GM21619 (cell line): ENCODE data around the gene C1orf167.

ENCODE experiments used
- ATAC-seq: cut with Tn5 transposase; IDR thresholded peaks from one replicate; pipeline ENCODE4 v1.9.1; 2021; ENCODE audit not compliant: unreplicated experiment

Gene C1orf167

DNA sequence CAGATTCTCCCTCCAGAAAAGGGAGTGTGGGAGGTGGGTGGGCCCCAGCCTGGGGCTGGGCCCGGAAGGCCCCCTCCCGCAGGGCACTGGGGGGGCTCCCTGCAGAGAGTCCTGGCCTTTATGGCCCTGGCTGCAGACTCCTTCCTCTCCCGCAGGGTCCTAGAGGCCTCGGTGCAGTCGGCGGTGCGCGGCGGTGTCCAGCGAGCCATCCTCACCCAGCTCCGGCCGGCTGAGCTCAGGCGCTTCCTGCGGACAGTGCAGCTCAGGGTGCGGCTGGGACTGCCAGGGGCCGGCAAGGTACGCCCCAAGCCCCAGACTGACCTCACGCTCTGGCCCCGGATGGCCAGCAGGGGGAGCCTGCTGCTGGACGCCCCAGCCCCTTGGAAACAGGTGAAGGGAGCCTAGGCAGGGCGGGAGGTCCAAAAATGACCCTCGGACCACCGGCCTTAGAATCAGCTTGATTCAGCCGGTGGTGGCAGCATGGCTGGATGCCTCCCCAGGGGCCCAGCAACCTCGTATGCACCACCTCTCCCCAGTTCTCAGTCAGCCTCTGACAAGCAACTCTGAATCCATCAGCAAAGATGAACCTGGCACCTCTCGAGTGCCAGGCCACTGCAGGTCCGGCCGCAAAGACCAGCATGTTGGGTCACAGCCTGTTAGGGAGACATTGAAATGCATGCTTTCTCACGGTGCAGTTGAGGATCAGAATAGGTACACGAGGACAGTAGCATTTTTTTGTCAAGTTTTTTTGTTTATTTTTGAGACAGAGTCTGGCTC, 23.2 kb downstream of the C1orf167 start:
- ATAC-seq: peak; percentile 65

DNA sequence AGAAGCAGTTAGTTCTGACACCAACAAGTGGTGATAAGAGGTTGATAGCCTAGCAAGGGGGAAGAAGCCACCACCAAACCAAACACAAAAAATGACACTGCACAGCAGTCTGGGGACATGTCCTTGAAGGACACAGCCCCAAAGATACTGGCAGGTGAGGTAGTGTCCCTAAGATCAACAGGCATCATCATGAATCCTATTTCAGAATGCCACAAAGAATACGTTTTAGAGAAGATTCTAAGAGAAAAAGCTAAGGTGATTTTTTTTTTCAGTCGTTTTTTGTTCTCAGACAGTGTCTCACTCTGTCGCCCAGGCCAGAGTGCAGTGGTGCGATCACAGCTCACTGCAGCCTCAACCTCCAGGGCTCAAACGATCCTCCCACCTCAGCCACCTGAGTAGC, 24.2 kb downstream of the C1orf167 start:
- no peak for ATAC-seq

GRCh38 chr1:11787251-11787803, 25.3 kb downstream of the C1orf167 start:
- no peak for ATAC-seq

DNA sequence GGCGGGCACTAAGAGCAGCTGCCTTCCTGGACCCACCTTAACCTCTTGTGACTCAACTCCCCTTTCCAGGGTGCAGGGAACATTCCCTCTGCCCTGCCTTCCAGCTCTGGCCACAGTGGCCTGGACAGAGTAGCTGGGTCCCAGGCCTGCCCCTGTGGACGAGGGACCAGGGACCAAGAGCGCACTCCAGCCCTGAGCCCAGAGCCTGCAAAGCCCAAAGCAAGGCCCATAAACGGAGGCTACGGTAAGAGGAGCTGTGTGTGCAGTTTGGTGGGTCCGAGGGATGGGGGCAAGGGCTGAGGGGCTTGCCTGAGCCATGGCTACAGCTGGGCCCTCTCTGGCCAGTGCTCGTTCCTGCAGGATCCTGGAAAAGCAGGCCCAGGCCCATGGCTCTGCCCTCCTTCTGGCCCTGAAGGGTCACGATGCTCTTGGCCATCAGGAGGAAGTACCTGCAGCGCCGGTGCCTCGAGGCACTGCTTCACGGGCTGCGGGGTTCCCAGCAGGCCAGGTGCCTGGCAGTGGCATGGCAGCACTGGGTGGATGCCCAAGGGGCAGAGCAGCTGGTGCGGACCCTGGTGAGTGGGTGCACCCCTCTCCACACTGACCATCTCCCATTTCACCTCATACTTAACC, 25.9 kb downstream of the C1orf167 start:
- ATAC-seq: no peak

DNA sequence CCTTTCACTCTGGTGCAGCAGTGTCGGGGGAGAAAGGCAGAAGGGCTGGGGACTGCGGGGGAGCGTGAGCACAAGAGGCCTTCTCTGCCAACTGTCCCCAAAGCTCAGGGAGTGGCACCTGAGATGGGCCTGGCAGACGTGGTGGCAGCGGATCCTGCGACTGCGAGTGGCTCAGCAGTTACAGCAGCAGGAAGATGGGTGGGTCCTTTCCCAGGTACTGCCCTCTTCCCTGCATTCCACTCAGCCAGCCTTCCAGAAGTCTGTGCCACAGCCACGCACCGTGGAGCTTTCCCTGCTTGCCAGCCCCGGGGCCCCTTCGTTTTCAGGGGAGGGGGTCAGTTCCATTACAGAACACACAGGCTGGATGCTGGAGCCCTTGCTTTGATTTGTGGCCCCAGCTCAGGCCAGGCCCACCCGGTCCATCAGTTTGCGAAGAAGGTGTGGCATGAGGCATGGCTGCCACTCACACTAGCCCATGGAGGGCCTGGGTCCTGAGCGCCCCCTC, 26.6 kb downstream of the C1orf167 start:
- ATAC-seq: no peak

DNA sequence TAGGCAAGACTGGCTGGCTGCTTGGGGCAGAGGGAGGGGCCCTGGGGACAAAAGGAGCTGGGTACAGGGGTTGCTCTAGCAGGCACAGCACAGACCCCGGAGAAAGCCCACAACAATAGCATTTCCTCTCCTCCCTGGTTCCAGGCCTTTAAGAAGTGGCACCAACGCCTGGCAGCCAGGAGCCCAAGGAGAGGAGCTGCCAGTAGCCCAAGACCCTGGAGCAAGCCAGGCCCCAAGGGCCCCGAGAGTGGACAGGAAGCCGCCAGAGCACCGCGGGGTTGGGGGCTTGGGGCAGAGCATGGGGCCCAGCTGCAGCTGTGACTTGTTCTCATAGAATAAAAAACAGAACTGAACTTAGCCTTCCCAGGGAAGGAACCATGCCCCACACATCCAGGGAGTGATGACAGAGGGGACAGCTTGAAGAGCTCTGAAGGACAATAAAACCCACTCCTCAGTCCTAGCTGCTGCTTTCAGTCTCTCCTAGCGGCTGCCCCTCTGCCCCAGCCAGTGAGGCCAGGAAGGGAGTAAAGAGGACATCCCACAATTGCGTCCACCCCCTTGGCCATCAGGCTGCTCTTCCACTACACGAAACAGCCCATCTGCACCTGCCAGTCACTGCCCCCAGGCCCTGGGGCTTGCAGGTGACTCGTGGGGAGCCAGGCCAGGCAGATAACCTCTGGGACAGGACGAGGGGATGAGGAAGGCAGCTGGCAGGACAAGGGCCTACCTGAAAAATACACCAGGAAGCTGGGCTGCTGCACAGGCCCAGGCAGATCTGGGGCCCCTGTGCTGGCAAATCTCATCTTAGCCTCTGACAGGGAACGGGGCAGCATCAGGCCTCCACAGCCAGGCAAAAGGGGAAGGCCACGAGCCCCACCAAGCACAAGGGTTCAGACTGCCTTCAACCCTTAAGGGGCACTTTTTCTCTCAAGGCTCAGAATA, 27.4 kb downstream of the C1orf167 start:
- ATAC-seq: no peak

- ATAC-seq: no peak
Observed at GRCh38 chr1:11790101-11790879, 28.3 kb downstream of the C1orf167 start.

DNA sequence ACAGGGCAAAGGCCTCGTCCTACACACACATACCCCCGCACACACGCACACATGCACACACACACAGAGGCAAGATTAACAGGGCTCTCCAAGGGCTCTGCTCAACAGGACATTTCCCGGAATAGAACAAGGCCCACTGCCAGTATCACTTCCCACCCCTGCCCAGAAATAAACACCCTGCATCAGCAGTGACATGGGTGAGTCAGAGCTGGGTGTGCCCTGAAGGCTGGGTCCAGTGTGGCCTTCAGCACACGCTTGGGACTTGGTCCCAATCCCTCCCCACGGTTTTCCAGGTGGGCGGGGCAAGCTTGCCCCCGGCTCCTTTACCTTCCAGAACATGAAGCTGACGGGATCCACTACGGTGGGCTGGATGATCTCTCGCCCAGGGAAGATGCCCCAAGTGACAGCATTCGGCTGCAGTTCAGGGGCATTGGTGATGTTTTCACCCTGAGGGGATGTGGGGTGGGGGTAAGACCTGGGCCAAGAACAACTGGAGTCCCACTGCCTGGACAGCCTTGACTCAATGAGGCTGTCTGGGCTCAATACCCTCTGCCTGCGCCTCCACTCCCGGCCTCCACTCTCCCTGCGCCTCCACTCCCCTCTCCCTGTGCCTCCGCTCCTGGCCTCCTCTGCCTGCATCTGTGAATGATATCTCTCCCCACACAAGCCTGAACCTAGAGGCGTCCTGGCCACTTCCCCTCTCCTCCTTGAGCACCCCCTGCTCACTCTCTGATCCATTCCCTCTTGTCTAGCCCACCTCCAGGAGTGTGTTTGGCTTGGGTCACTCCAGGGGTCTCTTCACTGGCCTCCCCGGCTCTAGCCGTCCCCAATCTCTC, 29.1 kb downstream of the C1orf167 start:
- ATAC-seq: no peak

DNA sequence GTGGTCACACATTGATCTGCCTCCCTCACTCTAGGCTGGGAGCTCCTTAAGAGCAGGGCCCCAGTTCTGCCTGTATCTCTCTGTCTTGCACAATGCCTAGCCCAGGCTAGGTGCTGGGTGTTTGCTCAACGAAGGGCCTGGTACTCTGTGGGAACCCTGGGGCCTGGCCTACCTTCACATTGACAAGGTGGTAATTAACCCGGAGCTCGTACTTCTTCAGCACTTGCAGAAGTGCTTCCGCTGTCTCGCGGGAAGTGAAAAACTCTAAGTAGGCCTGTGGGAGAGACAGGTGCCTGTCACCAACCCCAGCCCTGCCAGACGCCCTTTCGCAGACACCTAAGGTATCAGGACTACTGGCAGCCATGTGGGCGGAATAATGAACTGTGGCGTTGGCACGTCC, 30.1 kb downstream of the C1orf167 start:
- no peak for ATAC-seq

GRCh38 chr1:11793819-11794218, 31.8 kb downstream of the C1orf167 start:
- no peak for ATAC-seq

GRCh38 chr1:11794446-11795237, 32.6 kb downstream of the C1orf167 start:
- ATAC-seq: no peak

DNA sequence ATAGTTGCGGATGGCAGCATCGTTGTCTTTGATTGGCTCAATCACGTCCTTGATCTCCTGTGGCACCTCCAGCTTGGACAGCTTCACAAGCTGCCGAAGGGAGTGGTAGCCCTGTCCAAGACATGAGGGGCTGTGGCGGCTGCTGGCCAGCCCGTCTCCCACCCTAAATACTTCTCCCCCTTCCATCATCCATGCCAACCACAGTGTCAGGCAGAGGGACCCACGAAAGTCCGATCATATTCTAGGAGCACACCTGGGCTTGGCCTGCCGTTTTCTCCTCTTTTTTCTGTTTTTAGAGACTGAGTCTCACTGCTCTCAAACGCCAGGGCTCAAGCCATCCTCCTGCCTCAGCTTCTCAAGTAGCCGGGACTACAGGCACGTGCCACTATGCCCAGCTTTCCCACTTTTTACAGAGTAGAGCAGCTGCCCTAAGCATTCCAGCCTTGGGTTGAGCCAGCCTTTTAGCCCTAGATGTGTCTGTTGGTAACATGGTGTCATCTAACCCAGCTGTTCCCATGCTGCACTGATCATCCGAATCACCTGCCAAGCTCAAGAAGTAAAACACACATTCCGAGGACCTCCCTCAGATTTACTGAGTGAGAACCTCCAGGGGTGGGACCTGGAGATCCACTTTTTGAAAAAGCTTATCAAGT, 33.4 kb downstream of the C1orf167 start:
- ATAC-seq: no peak

- no peak for ATAC-seq
Observed at GRCh38 chr1:11796036-11796828, 34.2 kb downstream of the C1orf167 start.

DNA sequence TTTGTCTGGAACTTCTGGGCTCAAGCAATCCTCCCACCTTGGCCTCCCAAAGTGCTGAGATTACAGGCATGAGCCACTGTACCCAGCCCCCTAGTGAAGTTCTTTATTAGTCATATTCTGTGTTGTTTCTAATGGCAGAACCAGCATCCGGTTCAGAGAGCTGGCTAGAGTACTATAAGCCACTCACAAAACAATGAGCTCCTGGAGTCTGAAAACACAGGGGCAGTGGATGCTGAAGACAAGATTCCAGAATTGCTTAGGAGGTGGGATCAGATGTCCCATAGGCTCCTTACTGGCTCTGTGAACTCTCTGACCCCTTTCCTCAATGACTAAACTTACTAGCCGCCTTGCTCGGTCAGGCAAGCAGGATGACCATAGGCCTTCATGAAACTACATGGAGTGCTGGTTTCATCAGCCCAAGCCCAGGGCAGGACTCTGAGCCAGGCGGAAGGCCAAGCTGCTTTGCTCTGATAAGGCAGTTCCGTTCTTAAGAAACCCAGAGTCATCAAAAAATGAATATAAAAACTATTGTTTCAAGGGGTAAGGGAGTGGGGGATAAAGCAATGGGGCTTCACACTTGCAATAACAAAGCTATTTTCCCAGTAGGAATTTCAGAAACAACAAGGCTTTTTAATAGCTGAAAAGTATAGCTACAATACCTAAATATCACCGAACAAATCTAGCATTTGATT, 35.7 kb downstream of the C1orf167 start:
- ATAC-seq: no peak

DNA sequence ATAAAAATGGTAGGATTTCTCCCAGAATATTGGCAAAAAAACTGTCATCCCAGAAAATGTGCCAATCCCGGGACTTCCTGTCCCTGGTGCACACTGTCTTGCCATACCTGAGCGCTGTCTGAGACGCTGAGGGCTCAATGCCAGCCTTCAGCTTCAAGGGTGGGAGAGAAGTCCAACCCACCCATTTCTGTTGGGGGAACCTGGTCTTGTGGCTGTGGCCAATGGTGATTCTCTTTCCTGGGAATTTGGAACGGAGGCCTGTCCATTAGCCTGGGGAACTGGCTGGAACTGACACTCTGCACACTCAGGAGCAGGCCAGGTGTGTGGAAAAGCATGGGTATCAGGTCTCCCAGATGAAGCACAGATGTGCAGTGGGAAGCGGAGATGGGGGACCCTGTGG, 37.1 kb downstream of the C1orf167 start:
- ATAC-seq: no peak

DNA sequence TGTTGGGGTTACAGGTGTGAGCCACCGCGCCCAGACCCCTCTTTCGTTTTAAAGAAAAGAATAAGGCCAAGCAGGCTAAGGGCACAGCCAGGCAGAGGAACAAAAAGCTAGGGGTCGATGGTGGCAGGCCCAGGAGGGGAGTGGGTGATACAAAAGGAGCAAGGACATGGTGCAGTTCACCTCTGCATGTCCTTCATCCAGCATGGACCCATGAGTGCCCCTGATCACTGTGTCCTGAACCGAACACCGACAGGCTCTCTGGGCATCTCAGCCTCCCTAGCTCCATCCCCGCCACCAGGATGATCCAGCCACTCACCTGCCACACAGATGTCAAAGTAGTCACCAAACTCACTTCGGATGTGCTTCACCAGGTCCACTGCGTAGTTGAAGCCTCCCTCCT, 37.9 kb downstream of the C1orf167 start:
- ATAC-seq: no peak

DNA sequence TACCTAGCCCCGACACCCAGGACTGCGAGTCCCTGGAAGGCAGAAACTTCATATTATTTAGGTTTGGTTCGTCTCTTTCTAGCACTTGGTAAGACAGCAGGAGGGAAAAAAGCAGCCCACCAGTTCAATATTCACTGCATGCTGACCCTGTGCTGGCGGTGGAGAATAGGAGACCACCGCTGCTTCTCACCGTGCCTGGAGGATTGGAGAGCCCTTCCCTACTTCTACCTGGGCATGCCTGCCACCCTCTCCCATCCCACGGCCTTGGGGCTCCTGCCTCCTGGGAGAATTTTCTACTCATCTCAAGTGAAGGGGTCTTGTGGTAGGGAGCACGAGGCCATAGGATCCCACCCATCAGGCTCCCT, 38.4 kb downstream of the C1orf167 start:
- no peak for ATAC-seq
